ENCODE data around the gene C1orf185. TPM values are rescaled to one million over a fixed set of nuclear protein-coding genes. Genes with fewer than 3 reads are reported as not detected.

C1orf185 gene
- total and polyA plus RNA-seq, 2 of the 4 experiments (the other 2 are of a cell fraction), result not detected

- Histone ChIP-seq H4K20me1 (ENCODE audit: insufficient read depth, low read length) (no peaks in the 10 kb centered on the region), H2BK5ac (ENCODE audit: low read depth, low read length, poor library complexity, severe bottlenecking) (no peak overlapping the region), H3K18ac (ENCODE audit: low read depth, low read length) (no peak overlapping the region), H3K9ac (ENCODE audit: low read depth, low read length) (no peak overlapping the region), H3K9me3 (ENCODE audit: control insufficient read depth, insufficient read depth, low read length) (peaks cover 4% of the 10 kb centered on the region), H4K91ac (ENCODE audit: insufficient read depth, low read depth, low read length) (no peak overlapping the region), H3K27ac (ENCODE audit: insufficient read depth, low read length) (no peak overlapping the region), H3K14ac (replicated peaks; ENCODE audit: low read depth, low read length) (no peak overlapping the region), H3K4me1 (ENCODE audit: control insufficient read depth, insufficient read depth, low read length) (no peaks in the 10 kb centered on the region), H2AK5ac (ENCODE audit: low read depth, low read length) (no peak overlapping the region), H2BK15ac (ENCODE audit: low read depth, low read length) (no peak overlapping the region), H3K56ac (ENCODE audit: extremely low read depth, insufficient read depth, low read length) (no peak overlapping the region), H2AK9ac (replicated peaks; ENCODE audit: low read depth, low read length, poor library complexity) (no peak overlapping the region), H3K4me3 (ENCODE audit: insufficient read depth, low read depth, low read length) (no peak overlapping the region), H4K5ac (ENCODE audit: low read depth, low read length) (no peak overlapping the region), H3K36me3 (ENCODE audit: control insufficient read depth, insufficient read depth, low read length) (no peaks in the 10 kb centered on the region), H3K4me2 (ENCODE audit: low read depth, low read length) (no peak overlapping the region), H3K23ac (ENCODE audit: low read depth, low read length) (no peak overlapping the region), H3K27me3 (ENCODE audit: control insufficient read depth, insufficient read depth, low read length) (no peaks in the 10 kb centered on the region; the same call in 1 of the 2 replicates), H3K79me1 (ENCODE audit: low read depth in 1 of 2, low read length in 2 of 2) (no peaks in the 10 kb centered on the region), H2AFZ (replicated peaks; ENCODE audit: low read length, poor library complexity) (no peak overlapping the region), H3K4ac (ENCODE audit: low read depth, low read length) (no peak overlapping the region), H2BK120ac (ENCODE audit: low read depth, low read length) (no peak overlapping the region), H4K8ac (ENCODE audit: low read depth in 2 of 2, low read length in 2 of 2) (no peak overlapping the region), H2BK20ac (ENCODE audit: low read depth, low read length) (no peak overlapping the region), H3K9me1 (ENCODE audit: insufficient read depth, low read length) (no peaks in the 10 kb centered on the region)
- CTCF ChIA-PET, result no interaction called here
- dilution Hi-C loops (cut with HindIII; ENCODE audit: low sequenced_read_pairs, unreplicated experiment), result no loop called here
- TF ChIP-seq RAD21 (IDR thresholded peaks at IDR 0.05; ENCODE audit: low read length), result no peak
- no peak for TF ChIP-seq CHD1 (IDR thresholded peaks at IDR 0.05; ENCODE audit: low read depth, low read length)
- TF ChIP-seq BHLHE40 (IDR thresholded peaks at IDR 0.05; ENCODE audit: low read depth, low read length), result no peak
- TF ChIP-seq SMC3 (IDR thresholded peaks at IDR 0.05; ENCODE audit: low read depth, low read length), result no peak
- no peak for TF ChIP-seq MXI1 (IDR thresholded peaks at IDR 0.05; ENCODE audit: borderline replicate concordance, low read depth, low read length)
- TF ChIP-seq RFX5 (IDR thresholded peaks at IDR 0.05; ENCODE audit: low read depth, low read length), result no peak
- TF ChIP-seq RCOR1 (IDR thresholded peaks at IDR 0.05; ENCODE audit: insufficient replicate concordance, low read length), result no peak
- no peak for TF ChIP-seq NFE2L2 (IDR thresholded peaks at IDR 0.05; ENCODE audit: low read depth, low read length)
- no peak for TF ChIP-seq ELK1 (IDR thresholded peaks at IDR 0.05; ENCODE audit: borderline replicate concordance, low read depth, low read length)
- TF ChIP-seq CTCF (conservative IDR thresholded peaks at IDR 0.05; ENCODE audit: low read depth, low read length), result no peak
- TF ChIP-seq USF2 (IDR thresholded peaks at IDR 0.05; ENCODE audit: low read depth, low read length), result no peak
- no peak for TF ChIP-seq CEBPB (IDR thresholded peaks at IDR 0.05; ENCODE audit: low read depth, low read length)
- TF ChIP-seq MAZ (IDR thresholded peaks at IDR 0.05; ENCODE audit: borderline replicate concordance, low read depth, low read length), result no peak
- no peak for TF ChIP-seq POLR2A (IDR thresholded peaks at IDR 0.05; ENCODE audit: low read depth, low read length)
- no peak for TF ChIP-seq MAFK (IDR thresholded peaks at IDR 0.05; ENCODE audit: low read depth, low read length)
- TF ChIP-seq FOS (IDR thresholded peaks at IDR 0.05; ENCODE audit: low read depth, low read length), result no peak
- no peak for ATAC-seq (ENCODE audit: low read depth)
- POLR2A ChIA-PET (ENCODE audit: unreplicated experiment), result no interaction called here
- no CpG with 5 or more reads among the region's 4 CpGs for WGBS, 2 experiments (ENCODE audit: extremely low coverage in 2 of 2, insufficient read length in 1 of 2)
- BruUV-seq (replicated peaks), result no TSS peak
- intact Hi-C loops (cut with micrococcal nuclease), result no loop called here
- in situ Hi-C loops (cut with MboI; ENCODE audit: low sequenced_read_pairs), result no loop called here
- DNase-seq, result no peak
Observed at GRCh38 chr1:51158263-51158662, 56.2 kb downstream of the C1orf185 start.
